ENCODE data around the gene EIF6. TPM values are rescaled to one million over a fixed set of nuclear protein-coding genes. Genes with fewer than 3 reads are reported as not detected.

EIF6 gene
- total RNA-seq, 1 experiment from 2014 or later, result 255 TPM

DNA sequence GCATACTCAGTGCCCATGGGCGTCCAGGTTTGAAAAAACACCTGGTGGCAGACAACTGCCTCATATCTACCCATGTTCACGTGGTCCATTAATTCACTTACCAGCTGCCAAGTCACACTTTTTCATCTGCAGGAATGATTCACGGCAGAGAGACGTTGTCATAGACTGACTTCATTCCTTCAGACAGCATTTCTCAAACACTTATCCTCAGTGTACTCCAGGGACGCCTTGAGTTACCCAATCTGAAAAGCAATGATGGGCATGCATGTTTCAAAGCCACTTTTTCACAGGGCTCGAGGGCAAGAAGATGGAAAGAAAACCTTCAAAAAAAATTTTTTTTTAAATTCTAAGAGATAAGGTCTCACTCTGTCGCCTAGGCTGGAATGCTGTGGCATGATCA is 12.7 kb downstream of the EIF6 start:
- ChIA-PET POLR2A (ENCODE audit: unreplicated experiment) (no interaction called here), CTCF (no interaction called here)
- no peak overlapping the region for H3K4me2 ChIP-seq
- H3F3A ChIP-seq (ENCODE audit: insufficient read depth, low read depth), result no peaks in the 10 kb centered on the region
- no peak for DNase-seq
- no peaks in the 10 kb centered on the region for H4K20me1 ChIP-seq (ENCODE audit: insufficient read depth)
- H2AFZ ChIP-seq, result no peak overlapping the region
- H3K9me3 ChIP-seq (ENCODE audit: insufficient read depth, low read depth), result no peaks in the 10 kb centered on the region
- BruUV-seq (replicated peaks), result no TSS peak
- peaks cover 6% of the 10 kb centered on the region for H3K4me1 ChIP-seq (replicated peaks; ENCODE audit: insufficient read depth)
- TF ChIP-seq EZH2 (IDR thresholded peaks at IDR 0.05; ENCODE audit: low read depth) (no peak), CTCF (conservative IDR thresholded peaks at IDR 0.05) (no peak)
- H3K36me3 ChIP-seq (ENCODE audit: low read depth), result no peaks in the 10 kb centered on the region
- no peak overlapping the region for H3K27ac ChIP-seq
- H3K27me3 ChIP-seq (ENCODE audit: insufficient read depth, low read depth), result no peaks in the 10 kb centered on the region
- no peaks in the 10 kb centered on the region for H3K9me2 ChIP-seq (ENCODE audit: insufficient read depth)
- peaks cover 10% of the 10 kb centered on the region for H3K79me2 ChIP-seq (ENCODE audit: low read depth)
- no peak overlapping the region for H3K4me3 ChIP-seq
- intact Hi-C loops (cut with micrococcal nuclease; ENCODE audit: unreplicated experiment), result no loop called here

- H3K4me1 ChIP-seq (replicated peaks; ENCODE audit: insufficient read depth), result no peaks in the 10 kb centered on the region
- no peak for DNase-seq
- H3K4me2 ChIP-seq, result no peak overlapping the region
- CTCF ChIA-PET, result interaction anchor here (1.1 kb wide), 1 partner anchor 126 kb away, joined by 5 read pairs; no protein-coding TSS in a partner anchor
- H2AFZ ChIP-seq, result no peak overlapping the region
- no peaks in the 10 kb centered on the region for H3K27me3 ChIP-seq (ENCODE audit: insufficient read depth, low read depth)
- no TSS peak for BruUV-seq (replicated peaks)
- no peaks in the 10 kb centered on the region for H3K9me2 ChIP-seq (ENCODE audit: insufficient read depth)
- POLR2A ChIA-PET (ENCODE audit: unreplicated experiment), result no interaction called here
- H3K4me3 ChIP-seq, result no peak overlapping the region
- no peaks in the 10 kb centered on the region for H3K9me3 ChIP-seq (ENCODE audit: insufficient read depth, low read depth)
- H3F3A ChIP-seq (ENCODE audit: insufficient read depth, low read depth), result no peaks in the 10 kb centered on the region
- no peaks in the 10 kb centered on the region for H3K36me3 ChIP-seq (ENCODE audit: low read depth)
- TF ChIP-seq EZH2 (IDR thresholded peaks at IDR 0.05; ENCODE audit: low read depth) (no peak), CTCF (conservative IDR thresholded peaks at IDR 0.05) (no peak)
- no peaks in the 10 kb centered on the region for H4K20me1 ChIP-seq (ENCODE audit: insufficient read depth)
- H3K79me2 ChIP-seq (ENCODE audit: low read depth), result peaks cover 4% of the 10 kb centered on the region; the same call in 1 of the 2 replicates
- intact Hi-C loops (cut with micrococcal nuclease; ENCODE audit: unreplicated experiment), result no loop called here
- no peak overlapping the region for H3K27ac ChIP-seq
Measured at GRCh38 chr20:35271073-35271882, 13.3 kb downstream of the EIF6 start.

- H2AFZ ChIP-seq, result no peak overlapping the region
- no peak overlapping the region for H3K4me3 ChIP-seq
- no peak overlapping the region for H3K27ac ChIP-seq
- H4K20me1 ChIP-seq (ENCODE audit: insufficient read depth), result no peaks in the 10 kb centered on the region
- no peak for DNase-seq
- TF ChIP-seq EZH2 (IDR thresholded peaks at IDR 0.05; ENCODE audit: low read depth), result no peak
- no peak for TF ChIP-seq CTCF (conservative IDR thresholded peaks at IDR 0.05)
- no peaks in the 10 kb centered on the region for H3K27me3 ChIP-seq (ENCODE audit: insufficient read depth, low read depth)
- intact Hi-C loops (cut with micrococcal nuclease; ENCODE audit: unreplicated experiment), result no loop called here
- POLR2A ChIA-PET (ENCODE audit: unreplicated experiment), result no interaction called here
- no peaks in the 10 kb centered on the region for H3K36me3 ChIP-seq (ENCODE audit: low read depth)
- H3K9me2 ChIP-seq (ENCODE audit: insufficient read depth), result no peaks in the 10 kb centered on the region
- no peaks in the 10 kb centered on the region for H3K9me3 ChIP-seq (ENCODE audit: insufficient read depth, low read depth)
- no peaks in the 10 kb centered on the region for H3F3A ChIP-seq (ENCODE audit: insufficient read depth, low read depth)
- no peaks in the 10 kb centered on the region for H3K4me1 ChIP-seq (replicated peaks; ENCODE audit: insufficient read depth)
- CTCF ChIA-PET, result interaction anchor here (1.1 kb wide), 1 partner anchor 125 kb away, joined by 5 read pairs; no protein-coding TSS in a partner anchor
- BruUV-seq (replicated peaks), result no TSS peak
- H3K4me2 ChIP-seq, result no peak overlapping the region
- no peaks in the 10 kb centered on the region for H3K79me2 ChIP-seq (ENCODE audit: low read depth)
Measured at GRCh38 chr20:35270021-35270902, 14.3 kb downstream of the EIF6 start.

All from PC-9 (cell line).